Uterus (tissue), 4 donors: ENCODE measurements around the gene NEMP1. TPM values are rescaled to one million over a fixed set of nuclear protein-coding genes. Genes with fewer than 3 reads are reported as not detected.

ENCODE experiments used
- DNase-seq, 2 donors: peaks; one replicate each; pipeline ENCODE4 v3.0.0-alpha.2; 2019 to 2020
- H3K27ac ChIP-seq, 2 donors: fragments of 200-600 bp; sonication (generic); 1 replicate in 1 of 2; 2 replicates in 1 of 2; pipeline ENCODE4 v1.5.1; 2016 to 2018
- H3K27me3 ChIP-seq, 2 donors: fragments of 200-600 bp; sonication (generic); one replicate each; pipeline ENCODE4 v1.5.1; 2018 to 2019; ENCODE audit warnings: control low read depth in 1 of 2
- H3K36me3 ChIP-seq, 2 donors: fragments of 200-600 bp; sonication (generic); one replicate each; pipeline ENCODE4 v1.5.1; 2019; ENCODE audit warnings: control low read depth in 1 of 2
- H3K4me1 ChIP-seq, 2 donors: fragments of 200-600 bp; sonication (generic); one replicate each; pipeline ENCODE4 v1.5.1; 2018 to 2019; ENCODE audit warnings: control low read depth in 1 of 2
- H3K4me3 ChIP-seq, 2 donors: fragments of 200-600 bp; sonication (generic); 1 replicate in 1 of 2; 2 replicates in 1 of 2; pipeline ENCODE4 v1.5.1; 2018 to 2019; ENCODE audit warnings: mild to moderate bottlenecking in 1 of 2
- H3K9me3 ChIP-seq, 2 donors: fragments of 200-600 bp; sonication (generic); one replicate each; pipeline ENCODE4 v1.5.1; 2019; ENCODE audit warnings: control low read depth in 1 of 2
- POLR2A ChIP-seq, 2 donors: fragments of 450-650 bp; IDR thresholded peaks; one replicate each; pipeline ENCODE4 v1.6.1; 2016; ENCODE audit warnings: antibody characterized with exemption in 2 of 2, mild to moderate bottlenecking in 1 of 2, moderate library complexity in 1 of 2
- intact Hi-C: fragments of 100-400 bp; cut with DNase I; formaldehyde crosslinking; loops from one replicate; pipeline ENCODE4 v1.15.1; 2023; ENCODE audit warnings: low total_unique reads
- total RNA-seq, 4 donors: library from RNA; depleted of rRNA in 3 of 4; stranded (reverse); fragments of >200 nt in 3 of 4; gene quantifications; one replicate each; pipeline versions ENCODE4 v1.1.0 to v1.2.4, GENCODE V29; 2014 to 2023
- TF ChIP-seq, protein P1 (sequence below), 4 experiments: fragments of 200-600 bp in 2 of 4; fragments of 450-650 bp in 2 of 4; sonication (generic) in 2 of 4; IDR thresholded peaks; one replicate each; pipeline ENCODE4 v1.5.1; 2016 to 2019; ENCODE audit warnings: antibody characterized with exemption in 4 of 4, mild to moderate bottlenecking in 2 of 4, moderate library complexity in 1 of 4
- donor health status: DM: yes; HTN: yes; CAD: no.

NEMP1 gene
- total RNA-seq, 4 donors from 2014 or later: 1.5 to 18.0 (median 9.9) TPM

DNA sequence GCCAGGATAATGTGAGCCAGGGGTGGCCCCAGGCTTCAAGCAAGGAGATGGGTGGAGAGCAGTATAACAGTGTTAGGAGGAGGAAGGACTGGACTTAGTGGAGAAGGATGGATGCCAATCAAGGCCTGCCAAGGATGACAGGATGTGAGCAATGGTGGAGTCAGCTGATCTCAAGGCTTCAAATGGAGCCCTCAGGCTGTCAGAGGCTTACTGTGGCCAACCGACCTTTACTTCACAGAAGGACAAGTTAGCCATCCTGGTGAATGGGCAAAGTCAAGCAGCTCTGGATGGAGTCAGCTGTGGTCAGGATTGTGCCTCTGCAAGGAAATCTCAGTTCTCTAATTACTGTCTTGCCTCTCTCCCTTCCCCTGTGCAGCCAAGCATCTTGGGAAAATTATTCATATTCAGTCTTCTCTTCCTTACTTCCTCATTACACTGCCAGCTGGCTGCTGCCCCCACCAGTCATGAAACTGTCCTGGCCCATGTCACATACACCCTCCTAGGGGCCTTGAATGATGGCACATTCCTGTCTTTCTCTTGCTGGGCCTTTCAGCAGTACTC, 40.2 kb upstream of the NEMP1 start:
- Histone ChIP-seq H3K9me3 (no peaks in the 10 kb centered on the region), H3K27me3 (no peaks in the 10 kb centered on the region), H3K4me1 (no peaks in the 10 kb centered on the region), H3K4me3 (no peak overlapping the region), H3K27ac (no peak overlapping the region), H3K36me3 (no peaks in the 10 kb centered on the region)
- DNase-seq: no peak
- intact Hi-C loops: no loop called here
- TF ChIP-seq POLR2A (IDR thresholded peaks at IDR 0.05): no peak
- TF ChIP-seq, protein P1, sequence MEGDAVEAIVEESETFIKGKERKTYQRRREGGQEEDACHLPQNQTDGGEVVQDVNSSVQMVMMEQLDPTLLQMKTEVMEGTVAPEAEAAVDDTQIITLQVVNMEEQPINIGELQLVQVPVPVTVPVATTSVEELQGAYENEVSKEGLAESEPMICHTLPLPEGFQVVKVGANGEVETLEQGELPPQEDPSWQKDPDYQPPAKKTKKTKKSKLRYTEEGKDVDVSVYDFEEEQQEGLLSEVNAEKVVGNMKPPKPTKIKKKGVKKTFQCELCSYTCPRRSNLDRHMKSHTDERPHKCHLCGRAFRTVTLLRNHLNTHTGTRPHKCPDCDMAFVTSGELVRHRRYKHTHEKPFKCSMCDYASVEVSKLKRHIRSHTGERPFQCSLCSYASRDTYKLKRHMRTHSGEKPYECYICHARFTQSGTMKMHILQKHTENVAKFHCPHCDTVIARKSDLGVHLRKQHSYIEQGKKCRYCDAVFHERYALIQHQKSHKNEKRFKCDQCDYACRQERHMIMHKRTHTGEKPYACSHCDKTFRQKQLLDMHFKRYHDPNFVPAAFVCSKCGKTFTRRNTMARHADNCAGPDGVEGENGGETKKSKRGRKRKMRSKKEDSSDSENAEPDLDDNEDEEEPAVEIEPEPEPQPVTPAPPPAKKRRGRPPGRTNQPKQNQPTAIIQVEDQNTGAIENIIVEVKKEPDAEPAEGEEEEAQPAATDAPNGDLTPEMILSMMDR (IDR thresholded peaks at IDR 0.05): no peak

GRCh38 chr12:57116580-57117281, 38.1 kb upstream of the NEMP1 start:
- intact Hi-C loops: no loop called here
- no peaks in the 10 kb centered on the region for H3K36me3 ChIP-seq

GRCh38 chr12:57112492-57113294, 34.1 kb upstream of the NEMP1 start:
- intact Hi-C loops: loop anchor here (5.0 kb wide), 1 partner anchor 40 kb away; no protein-coding TSS in a partner anchor
- DNase-seq: no peak

More at GRCh38 chr12:57116580-57117281, 38.1 kb upstream of the NEMP1 start:
- Histone ChIP-seq H3K9me3 (no peaks in the 10 kb centered on the region), H3K27me3 (no peaks in the 10 kb centered on the region), H3K27ac (no peak overlapping the region), H3K4me1 (peaks cover 0 to 9% of the 10 kb centered on the region in 2 donors), H3K4me3 (no peak overlapping the region)
- no peak for DNase-seq
- TF ChIP-seq POLR2A (IDR thresholded peaks at IDR 0.05): no peak
- TF ChIP-seq, protein P1 (IDR thresholded peaks at IDR 0.05): no peak

DNA sequence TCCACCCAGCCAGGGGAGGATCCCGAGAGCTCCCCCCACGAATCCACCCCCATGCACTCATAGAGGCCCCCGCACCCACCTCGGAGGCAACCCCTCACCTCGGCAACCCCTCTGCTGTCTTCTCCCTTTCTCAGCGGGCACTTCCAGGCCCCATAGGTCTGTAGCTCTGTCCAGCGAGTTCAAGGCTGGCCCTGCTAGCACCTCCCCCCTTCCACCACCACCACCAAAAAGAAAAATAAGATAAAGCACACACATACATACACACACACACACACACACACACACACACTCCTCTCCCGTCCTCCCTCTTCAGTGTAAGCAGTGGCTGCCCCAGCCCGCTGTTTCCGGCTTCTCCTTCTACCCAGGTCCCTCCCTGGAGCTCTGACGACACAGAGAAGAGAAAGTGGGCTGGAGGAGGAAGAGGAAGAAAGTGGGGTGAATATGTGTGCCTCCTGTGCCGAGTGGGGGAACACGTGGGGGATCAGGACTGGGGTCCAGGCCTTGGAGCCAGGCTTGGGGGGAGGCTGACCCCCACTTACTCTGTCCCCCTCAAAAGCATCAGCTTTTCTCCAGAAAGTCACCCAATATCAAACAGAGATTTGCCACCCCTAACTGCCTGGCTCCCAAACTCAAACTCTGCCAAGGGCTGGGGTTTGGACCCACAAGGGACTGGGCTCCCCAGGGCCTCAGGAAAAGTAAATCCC, 32.6 kb upstream of the NEMP1 start, which contains the start of gene STAT6:
STAT6 (minus strand) TSS at position 332 of the 704 bp plus-strand sequence. CDS start 3,084 bp downstream, outside the sequence.
- peak; percentile 74 to 88 for DNase-seq
- Histone ChIP-seq H3K4me3 (peak within 1 kb of the TSS; percentile 64 to 85), H3K4me1 (peaks cover 0 to 14% of the 10 kb centered on the region in 2 donors), H3K9me3 (no peaks in the 10 kb centered on the region), H3K27me3 (no peaks in the 10 kb centered on the region), H3K36me3 (no peaks in the 10 kb centered on the region), H3K27ac (peak within 1 kb of the TSS; percentile 98 to 100)
- TF ChIP-seq, protein P1 (IDR thresholded peaks at IDR 0.05): peak in 1 of 4 experiments; percentile 26
- peak in 1 of 2 donors; percentile 63 for TF ChIP-seq POLR2A (IDR thresholded peaks at IDR 0.05)
- intact Hi-C loops: loop anchor here (5.0 kb wide), 1 partner anchor 39 kb away; no protein-coding TSS in a partner anchor

More at GRCh38 chr12:57112492-57113294, 34.1 kb upstream of the NEMP1 start:
- TF ChIP-seq, protein P1 (IDR thresholded peaks at IDR 0.05): peak in 1 of 4 experiments; percentile 80
- no peak for TF ChIP-seq POLR2A (IDR thresholded peaks at IDR 0.05)
- Histone ChIP-seq H3K27ac (peak overlapping the region; percentile 98 to 100), H3K4me1 (peaks cover 0 to 14% of the 10 kb centered on the region in 2 donors), H3K27me3 (no peaks in the 10 kb centered on the region), H3K36me3 (no peaks in the 10 kb centered on the region), H3K4me3 (peak overlapping the region; percentile 64 to 85), H3K9me3 (no peaks in the 10 kb centered on the region)
